Uterus (tissue), 4 donors: ENCODE measurements around the gene TXNL4B. TPM values are rescaled to one million over a fixed set of nuclear protein-coding genes. Genes with fewer than 3 reads are reported as not detected.

Source experiments
- DNase-seq, 2 donors: peaks; one replicate each; pipeline ENCODE4 v3.0.0-alpha.2; 2019 to 2020
- H3K27ac ChIP-seq, 2 donors: fragments of 200-600 bp; sonication (generic); 1 replicate in 1 of 2; 2 replicates in 1 of 2; pipeline ENCODE4 v1.5.1; 2016 to 2018
- H3K27me3 ChIP-seq, 2 donors: fragments of 200-600 bp; sonication (generic); one replicate each; pipeline ENCODE4 v1.5.1; 2018 to 2019; ENCODE audit warnings: control low read depth in 1 of 2
- H3K36me3 ChIP-seq, 2 donors: fragments of 200-600 bp; sonication (generic); one replicate each; pipeline ENCODE4 v1.5.1; 2019; ENCODE audit warnings: control low read depth in 1 of 2
- H3K4me1 ChIP-seq, 2 donors: fragments of 200-600 bp; sonication (generic); one replicate each; pipeline ENCODE4 v1.5.1; 2018 to 2019; ENCODE audit warnings: control low read depth in 1 of 2
- H3K4me3 ChIP-seq, 2 donors: fragments of 200-600 bp; sonication (generic); 1 replicate in 1 of 2; 2 replicates in 1 of 2; pipeline ENCODE4 v1.5.1; 2018 to 2019; ENCODE audit warnings: mild to moderate bottlenecking in 1 of 2
- H3K9me3 ChIP-seq, 2 donors: fragments of 200-600 bp; sonication (generic); one replicate each; pipeline ENCODE4 v1.5.1; 2019; ENCODE audit warnings: control low read depth in 1 of 2
- CTCF ChIP-seq, 4 experiments: fragments of 200-600 bp in 2 of 4; fragments of 450-650 bp in 2 of 4; sonication (generic) in 2 of 4; IDR thresholded peaks; one replicate each; pipeline ENCODE4 v1.5.1; 2016 to 2019; ENCODE audit warnings: antibody characterized with exemption in 4 of 4, mild to moderate bottlenecking in 2 of 4, moderate library complexity in 1 of 4
- POLR2A ChIP-seq, 2 donors: fragments of 450-650 bp; IDR thresholded peaks; one replicate each; pipeline ENCODE4 v1.6.1; 2016; ENCODE audit warnings: antibody characterized with exemption in 2 of 2, mild to moderate bottlenecking in 1 of 2, moderate library complexity in 1 of 2
- intact Hi-C: fragments of 100-400 bp; cut with DNase I; formaldehyde crosslinking; loops from one replicate; pipeline ENCODE4 v1.15.1; 2023; ENCODE audit warnings: low total_unique reads
- total RNA-seq, 4 donors: library from RNA; depleted of rRNA in 3 of 4; stranded (reverse); fragments of >200 nt in 3 of 4; gene quantifications; one replicate each; pipeline versions ENCODE4 v1.1.0 to v1.2.4, GENCODE V29; 2014 to 2023
- donor health status: DM: yes; HTN: yes; CAD: no.

Gene TXNL4B
- total RNA-seq, result 10 to 100 TPM in 2 of 4 donors, 1 to 10 TPM in 2; 1.2 to 54.1 (median 14.9) TPM

GRCh38 chr16:72093448-72094265, at the start of gene TXNL4B, which contains the start of gene DHX38:
Gene TXNL4B, minus strand, starts transcription at chr16:72093620. Its CDS starts 2,871 bp downstream, at chr16:72090749.
Gene DHX38, plus strand, starts transcription at chr16:72093847. Its CDS starts 2,311 bp downstream, at chr16:72096158.
- H3K9me3 ChIP-seq, result no peaks in the 10 kb centered on the region
- peak within 1 kb of the TSS; percentile 90 to 91 for H3K27ac ChIP-seq
- H3K36me3 ChIP-seq, result no peaks in the 10 kb centered on the region
- no peaks in the 10 kb centered on the region for H3K27me3 ChIP-seq
- no peaks in the 10 kb centered on the region for H3K4me1 ChIP-seq
- intact Hi-C loops, result no loop called here
- H3K4me3 ChIP-seq, result peak within 1 kb of the TSS; percentile 81 to 98
- TF ChIP-seq POLR2A (IDR thresholded peaks at IDR 0.05), result peak; percentile 71 to 77
- peak in 2 of 4 experiments; percentile 4 to 20 for TF ChIP-seq CTCF (IDR thresholded peaks at IDR 0.05)
- DNase-seq, result peak; percentile 91 to 96

- Histone ChIP-seq H3K4me3 (no peak overlapping the region), H3K27me3 (no peaks in the 10 kb centered on the region), H3K36me3 (no peaks in the 10 kb centered on the region), H3K9me3 (no peaks in the 10 kb centered on the region), H3K27ac (no peak overlapping the region), H3K4me1 (no peaks in the 10 kb centered on the region)
- TF ChIP-seq CTCF (IDR thresholded peaks at IDR 0.05), result no peak
- TF ChIP-seq POLR2A (IDR thresholded peaks at IDR 0.05), result no peak
- intact Hi-C loops, result no loop called here
- DNase-seq, result no peak
Measured at GRCh38 chr16:72142476-72142875, 49.1 kb upstream of the TXNL4B start.

GRCh38 chr16:72139908-72140307, 46.5 kb upstream of the TXNL4B start:
- Histone ChIP-seq H3K36me3 (no peaks in the 10 kb centered on the region), H3K4me3 (no peak overlapping the region), H3K27me3 (no peaks in the 10 kb centered on the region), H3K9me3 (no peaks in the 10 kb centered on the region), H3K4me1 (no peaks in the 10 kb centered on the region), H3K27ac (no peak overlapping the region)
- intact Hi-C loops, result no loop called here
- DNase-seq, result no peak
- no peak for TF ChIP-seq CTCF (IDR thresholded peaks at IDR 0.05)
- TF ChIP-seq POLR2A (IDR thresholded peaks at IDR 0.05), result no peak

GRCh38 chr16:72138064-72138572, 44.7 kb upstream of the TXNL4B start:
- intact Hi-C loops, result no loop called here
- TF ChIP-seq POLR2A (IDR thresholded peaks at IDR 0.05) (no peak), CTCF (IDR thresholded peaks at IDR 0.05) (no peak)
- Histone ChIP-seq H3K27ac (no peak overlapping the region), H3K4me1 (no peaks in the 10 kb centered on the region), H3K27me3 (no peaks in the 10 kb centered on the region), H3K36me3 (no peaks in the 10 kb centered on the region), H3K9me3 (no peaks in the 10 kb centered on the region), H3K4me3 (no peak overlapping the region)
- no peak for DNase-seq

GRCh38 chr16:72137380-72138063, 44.1 kb upstream of the TXNL4B start:
- intact Hi-C loops, result no loop called here
- DNase-seq, result no peak
- Histone ChIP-seq H3K27me3 (no peaks in the 10 kb centered on the region), H3K9me3 (no peaks in the 10 kb centered on the region), H3K4me1 (no peaks in the 10 kb centered on the region), H3K4me3 (no peak overlapping the region), H3K27ac (no peak overlapping the region), H3K36me3 (no peaks in the 10 kb centered on the region)
- no peak for TF ChIP-seq POLR2A (IDR thresholded peaks at IDR 0.05)
- no peak for TF ChIP-seq CTCF (IDR thresholded peaks at IDR 0.05)
